ENCODE data around the gene ADAP2. TPM values are rescaled to one million over a fixed set of nuclear protein-coding genes. Genes with fewer than 3 reads are reported as not detected.
"Not testable (repeated sequence)": the region's sequence is repeated elsewhere in the genome, so short reads cannot be mapped to it uniquely, and the experiment has no call there.

The ADAP2 gene, protein sequence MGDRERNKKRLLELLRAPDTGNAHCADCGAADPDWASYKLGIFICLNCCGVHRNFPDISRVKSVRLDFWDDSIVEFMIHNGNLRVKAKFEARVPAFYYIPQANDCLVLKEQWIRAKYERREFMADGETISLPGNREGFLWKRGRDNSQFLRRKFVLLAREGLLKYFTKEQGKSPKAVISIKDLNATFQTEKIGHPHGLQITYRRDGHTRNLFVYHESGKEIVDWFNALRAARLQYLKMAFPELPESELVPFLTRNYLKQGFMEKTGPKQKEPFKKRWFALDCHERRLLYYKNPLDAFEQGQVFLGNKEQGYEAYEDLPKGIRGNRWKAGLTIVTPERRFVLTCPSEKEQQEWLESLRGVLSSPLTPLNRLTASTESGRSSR
- total RNA-seq, result 7.9 TPM
- 1 to 10 TPM; 3.9 to 6.6 (median 5.8) TPM for polyA plus RNA-seq (ENCODE audit: insufficient read depth in 1 of 8, insufficient read length in 8 of 8, low replicate concordance in 1 of 8)
- long read RNA-seq, donor 1, partial matches to known transcripts, result 0 of 4 reads
- long read RNA-seq, donor 1, other reads (novel, unspliced or antisense), result 0 of 4 reads
- long read RNA-seq, donor 2, result 0 reads
- long read RNA-seq, donor 3, partial matches to known transcripts, result 0 of 3 reads
- long read RNA-seq, donor 3, other reads (novel, unspliced or antisense), result 0 of 3 reads
- long read RNA-seq, donor 4, partial matches to known transcripts, result 0 of 5 reads
- long read RNA-seq, donor 4, other reads (novel, unspliced or antisense), result 0 of 5 reads
- long read RNA-seq, donor 5, partial matches to known transcripts, result 0 of 1 reads
- long read RNA-seq, donor 5, other reads (novel, unspliced or antisense), result 0 of 1 reads
- long read RNA-seq, donor 6, partial matches to known transcripts, result 0 of 2 reads
- long read RNA-seq, donor 6, other reads (novel, unspliced or antisense), result 0 of 2 reads
- long read RNA-seq, donor 7, partial matches to known transcripts, result 0 of 1 reads
- long read RNA-seq, donor 7, other reads (novel, unspliced or antisense), result 0 of 1 reads
- long read RNA-seq, donor 8, partial matches to known transcripts, result 0 of 1 reads
- long read RNA-seq, donor 8, other reads (novel, unspliced or antisense), result 0 of 1 reads
- long read RNA-seq, donor 9, partial matches to known transcripts, result 145 of 145 reads
- long read RNA-seq, donor 9, other reads (novel, unspliced or antisense), result 0 of 145 reads
- long read RNA-seq, donor 10, result 0 reads
- long read RNA-seq, donor 11, partial matches to known transcripts, result 0 of 3 reads
- long read RNA-seq, donor 11, other reads (novel, unspliced or antisense), result 0 of 3 reads

DNA sequence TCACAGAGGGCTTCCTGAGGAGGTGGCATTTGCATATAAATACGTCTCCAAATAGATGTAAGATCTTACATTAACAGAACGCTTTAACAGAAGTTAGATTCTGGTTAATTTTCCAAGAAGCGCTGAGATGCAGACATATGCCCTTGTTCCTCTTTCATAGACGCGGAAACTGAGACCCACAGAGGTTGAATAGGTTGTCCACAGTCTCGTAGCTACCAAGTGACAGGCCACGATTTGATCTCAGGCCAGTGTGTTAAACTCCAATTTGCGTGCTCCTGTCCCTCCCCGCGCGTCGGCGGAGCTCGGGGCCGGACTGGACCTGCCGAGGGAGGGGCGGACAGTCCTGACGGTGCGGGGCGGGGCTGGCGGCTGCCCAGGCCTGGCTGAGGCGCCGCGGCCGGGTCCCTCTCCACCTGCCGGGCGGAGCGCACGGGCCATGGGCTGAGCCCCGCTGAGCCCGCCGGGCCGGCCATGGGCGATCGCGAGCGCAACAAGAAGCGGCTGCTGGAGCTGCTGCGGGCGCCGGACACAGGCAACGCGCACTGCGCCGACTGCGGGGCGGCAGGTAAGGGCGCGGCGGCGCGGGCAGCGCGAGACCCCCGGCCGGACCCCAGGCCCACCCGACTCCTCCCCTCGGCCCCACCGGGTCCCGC is at the start of gene ADAP2:
TSS of gene ADAP2 (plus strand) at position 402 of the 653 bp plus-strand sequence. CDS start at position 472, 70 bp downstream.
- H3K4me1 ChIP-seq (ENCODE audit: control insufficient read depth, insufficient read depth, low read length), result peaks cover 11% of the 10 kb centered on the region
- 1% methylated on average over 59 of the region's 60 CpGs for WGBS (ENCODE audit: insufficient coverage)
- H3K27ac ChIP-seq (ENCODE audit: low read length), result peak within 1 kb of the TSS; percentile 55
- peak within 1 kb of the TSS; percentile 39 for H3K4me3 ChIP-seq (ENCODE audit: low read length)
- H3K36me3 ChIP-seq (ENCODE audit: control insufficient read depth, insufficient read depth, low read length), result no peaks in the 10 kb centered on the region
- DNase-seq, result peak; percentile 64
- H3K27me3 ChIP-seq (ENCODE audit: control insufficient read depth, insufficient read depth, low read length), result peaks cover 57% of the 10 kb centered on the region
- no peaks in the 10 kb centered on the region for H3K9me3 ChIP-seq (replicated peaks; ENCODE audit: control insufficient read depth, low read depth, low read length)

DNA sequence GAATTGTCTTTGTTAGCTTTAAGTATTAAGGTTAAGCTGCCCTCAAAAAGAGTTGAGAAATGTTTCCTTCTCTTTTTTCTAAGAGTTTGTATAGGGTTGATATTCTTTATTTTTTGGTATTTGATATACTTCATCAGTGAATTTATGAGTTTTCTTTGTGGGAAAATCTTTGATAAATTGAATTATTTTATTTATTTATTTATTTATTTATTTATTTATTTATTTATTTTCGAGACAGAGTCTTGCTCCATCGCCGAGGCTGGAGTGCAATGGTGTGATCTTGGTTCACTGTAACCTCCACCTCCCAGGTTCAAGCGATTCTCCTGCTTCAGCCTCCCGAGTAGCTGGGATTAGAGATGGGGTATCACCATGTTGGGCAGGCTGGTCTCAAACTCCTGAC is 35.6 kb upstream of the ADAP2 start:
- Histone ChIP-seq H3K9me3 (replicated peaks; ENCODE audit: control insufficient read depth, low read depth, low read length) (no peaks in the 10 kb centered on the region), H3K36me3 (ENCODE audit: control insufficient read depth, insufficient read depth, low read length) (peaks cover 10% of the 10 kb centered on the region), H3K27me3 (ENCODE audit: control insufficient read depth, insufficient read depth, low read length) (no peaks in the 10 kb centered on the region), H3K4me3 (ENCODE audit: low read length) (no peak overlapping the region), H3K27ac (ENCODE audit: low read length) (no peak overlapping the region), H3K4me1 (ENCODE audit: control insufficient read depth, insufficient read depth, low read length) (no peaks in the 10 kb centered on the region)
- no peak for DNase-seq
- no CpG with 5 or more reads among the region's 5 CpGs for WGBS (ENCODE audit: insufficient coverage)

DNA sequence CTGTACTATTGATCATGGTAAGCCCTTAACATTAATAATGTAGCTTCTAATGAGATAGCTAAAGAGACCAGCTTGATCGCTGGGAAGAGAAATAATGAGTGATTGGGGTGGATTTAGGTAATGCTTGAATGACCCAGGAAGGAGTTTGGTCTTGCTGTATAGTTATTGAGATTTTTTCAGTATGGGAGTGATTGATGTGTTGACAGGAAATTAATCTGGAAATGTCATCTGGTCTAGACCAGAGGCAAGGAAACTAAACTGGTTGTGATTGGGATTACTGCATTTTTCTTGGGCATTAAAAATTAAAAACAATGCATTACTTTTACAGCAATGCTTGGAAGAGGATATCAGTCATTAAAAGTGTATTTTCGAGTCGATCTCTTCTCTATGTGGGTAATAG is 27.5 kb upstream of the ADAP2 start:
- WGBS (ENCODE audit: insufficient coverage), result 100% methylated on average over 1 of the region's 3 CpGs
- H3K27me3 ChIP-seq (ENCODE audit: control insufficient read depth, insufficient read depth, low read length), result no peaks in the 10 kb centered on the region
- no peak for DNase-seq
- no peak overlapping the region for H3K4me3 ChIP-seq (ENCODE audit: low read length)
- no peaks in the 10 kb centered on the region for H3K9me3 ChIP-seq (replicated peaks; ENCODE audit: control insufficient read depth, low read depth, low read length)
- H3K36me3 ChIP-seq (ENCODE audit: control insufficient read depth, insufficient read depth, low read length), result peaks cover 8% of the 10 kb centered on the region
- H3K27ac ChIP-seq (ENCODE audit: low read length), result no peak overlapping the region
- no peaks in the 10 kb centered on the region for H3K4me1 ChIP-seq (ENCODE audit: control insufficient read depth, insufficient read depth, low read length)

DNA sequence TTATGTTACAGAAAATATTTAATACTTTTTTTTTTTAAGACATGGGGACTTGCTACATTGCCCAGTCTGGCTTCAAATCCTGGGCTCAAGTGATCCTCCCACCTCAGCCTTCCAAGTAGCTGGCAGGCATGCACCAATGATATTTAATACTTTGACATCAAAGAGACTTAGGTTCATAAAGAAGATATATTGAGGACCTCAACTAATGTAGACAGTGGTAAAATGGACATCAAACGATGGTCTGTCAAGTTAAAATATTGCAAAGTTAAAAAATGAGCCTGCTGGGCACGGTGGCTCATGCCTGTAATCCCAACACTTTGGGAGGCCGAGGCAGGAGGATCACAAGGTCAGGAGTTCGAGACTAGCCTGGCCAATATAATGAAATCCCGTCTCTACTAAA is 24.4 kb upstream of the ADAP2 start:
- no peaks in the 10 kb centered on the region for H3K9me3 ChIP-seq (replicated peaks; ENCODE audit: control insufficient read depth, low read depth, low read length)
- peaks cover 13% of the 10 kb centered on the region for H3K36me3 ChIP-seq (ENCODE audit: control insufficient read depth, insufficient read depth, low read length)

DNA sequence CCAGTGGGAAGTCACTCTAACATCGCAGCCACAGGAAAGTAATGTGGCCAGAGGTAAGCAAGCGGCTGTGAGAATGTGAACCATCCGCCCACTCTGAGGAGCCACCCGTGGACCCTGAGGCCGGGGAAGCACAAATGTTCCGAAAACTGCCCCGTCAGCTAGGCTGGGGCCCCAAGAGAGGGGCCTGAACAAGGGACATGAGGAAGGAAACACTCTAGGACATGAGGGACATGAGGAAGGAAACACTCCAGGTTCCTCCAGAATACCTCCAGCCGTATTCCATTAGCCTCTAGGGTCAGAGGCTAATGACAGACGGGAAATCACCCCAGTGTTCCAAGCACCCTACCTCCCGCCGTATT is 16.0 kb upstream of the ADAP2 start:
- Histone ChIP-seq H3K27me3 (ENCODE audit: control insufficient read depth, insufficient read depth, low read length) (no peaks in the 10 kb centered on the region), H3K4me1 (ENCODE audit: control insufficient read depth, insufficient read depth, low read length) (peaks cover 6% of the 10 kb centered on the region), H3K9me3 (replicated peaks; ENCODE audit: control insufficient read depth, low read depth, low read length) (no peaks in the 10 kb centered on the region), H3K4me3 (ENCODE audit: low read length) (peak overlapping the region; percentile 94), H3K27ac (ENCODE audit: low read length) (peak overlapping the region; percentile 94), H3K36me3 (ENCODE audit: control insufficient read depth, insufficient read depth, low read length) (peaks cover 7% of the 10 kb centered on the region)
- DNase-seq, result peak; percentile 32
- 0% methylated on average over 9 of the region's 11 CpGs for WGBS (ENCODE audit: insufficient coverage)

More for the DNA sequence above, 24.4 kb upstream of the ADAP2 start:
- Histone ChIP-seq H3K27me3 (ENCODE audit: control insufficient read depth, insufficient read depth, low read length) (no peaks in the 10 kb centered on the region), H3K27ac (ENCODE audit: low read length) (no peak overlapping the region), H3K4me1 (ENCODE audit: control insufficient read depth, insufficient read depth, low read length) (no peaks in the 10 kb centered on the region), H3K4me3 (ENCODE audit: low read length) (no peak overlapping the region)
- no peak for DNase-seq
- 84% methylated on average over 4 of the region's 5 CpGs for WGBS (ENCODE audit: insufficient coverage)

DNA sequence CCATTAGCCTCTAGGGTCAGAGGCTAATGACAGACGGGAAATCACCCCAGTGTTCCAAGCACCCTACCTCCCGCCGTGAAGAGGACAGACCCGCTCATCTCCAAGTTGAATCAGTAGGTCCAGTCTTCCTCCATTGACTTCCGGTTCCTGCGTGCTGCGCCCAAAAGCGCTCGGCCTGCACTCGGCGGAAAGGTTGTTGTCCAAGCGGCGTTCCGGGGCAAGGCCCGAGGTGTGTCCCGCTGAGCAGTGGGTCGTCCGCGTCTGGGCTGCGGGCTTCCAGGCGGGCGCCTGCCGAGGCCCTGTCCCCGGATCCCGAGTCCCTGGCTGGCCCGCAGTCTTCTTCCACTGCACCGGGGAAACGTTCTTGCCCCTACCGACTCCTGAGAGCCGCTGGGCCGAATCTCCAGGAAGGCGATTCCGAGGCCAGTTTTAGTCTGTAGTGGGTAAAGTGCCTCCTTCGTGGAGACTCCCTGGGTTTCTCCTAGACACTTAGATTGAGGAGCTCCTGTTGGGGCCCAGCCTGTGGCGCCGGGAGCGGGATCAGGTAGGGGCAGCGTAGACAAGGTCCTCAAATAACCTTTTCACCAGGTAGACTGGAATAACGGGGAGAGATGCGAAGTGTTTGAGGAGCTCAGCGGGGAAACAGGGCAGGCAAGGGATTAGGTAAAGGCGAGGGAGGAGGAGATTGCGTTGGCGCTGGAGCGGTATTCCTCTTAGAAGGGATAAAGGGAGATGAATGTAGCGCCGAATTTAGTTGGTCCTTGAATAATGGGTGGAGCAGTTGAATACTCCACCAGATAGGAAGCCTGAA is 15.4 kb upstream of the ADAP2 start, which contains the start of gene TEFM:
TSS of gene TEFM (minus strand) at position 138 of the 811 bp plus-strand sequence. CDS start at position 98, 40 bp downstream.
- H3K27me3 ChIP-seq (ENCODE audit: control insufficient read depth, insufficient read depth, low read length), result no peaks in the 10 kb centered on the region
- peaks cover 5% of the 10 kb centered on the region for H3K36me3 ChIP-seq (ENCODE audit: control insufficient read depth, insufficient read depth, low read length)
- H3K4me1 ChIP-seq (ENCODE audit: control insufficient read depth, insufficient read depth, low read length), result peaks cover 6% of the 10 kb centered on the region
- H3K9me3 ChIP-seq (replicated peaks; ENCODE audit: control insufficient read depth, low read depth, low read length), result no peaks in the 10 kb centered on the region
- peak within 1 kb of the TSS; percentile 94 for H3K27ac ChIP-seq (ENCODE audit: low read length)
- DNase-seq, result peak; percentile 96
- H3K4me3 ChIP-seq (ENCODE audit: low read length), result peak within 1 kb of the TSS; percentile 94
- under 1% methylated on average over 38 of the region's 47 CpGs for WGBS (ENCODE audit: insufficient coverage)

DNA sequence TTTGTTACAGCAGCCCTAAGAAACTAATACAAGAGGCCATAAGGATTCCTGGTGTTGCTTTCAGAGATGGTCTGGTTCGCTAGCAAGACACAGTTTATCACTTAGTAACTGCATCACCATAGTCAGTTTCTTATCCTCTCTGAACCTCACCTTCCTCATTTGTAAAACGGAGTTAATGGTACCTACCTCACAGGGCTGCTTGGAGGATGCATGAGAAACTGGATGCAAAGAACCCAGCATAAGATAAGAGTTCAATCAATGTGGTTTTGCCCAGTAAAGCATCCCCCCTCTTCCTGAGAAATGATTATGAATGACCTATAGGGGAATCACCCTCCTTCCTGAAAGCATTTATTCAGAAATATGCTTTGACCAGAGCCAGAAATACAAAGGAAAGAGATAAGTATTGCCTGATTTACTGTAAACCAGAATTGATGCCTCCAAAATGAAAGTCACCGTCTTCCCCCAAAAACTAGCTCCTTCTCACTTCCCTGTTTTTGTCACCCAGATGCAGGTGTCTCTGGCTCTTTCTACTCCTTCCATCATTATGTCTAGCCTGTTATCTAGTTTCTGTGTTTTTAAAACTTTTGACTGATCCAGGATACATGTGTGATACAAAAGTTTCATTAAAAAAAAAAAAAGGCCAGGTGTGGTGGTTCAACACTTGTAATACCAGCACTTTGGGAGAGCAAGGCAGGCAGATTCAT is 12.9 kb upstream of the ADAP2 start:
- WGBS (ENCODE audit: insufficient coverage), result 67% methylated on average over 1 of the region's 3 CpGs

DNA sequence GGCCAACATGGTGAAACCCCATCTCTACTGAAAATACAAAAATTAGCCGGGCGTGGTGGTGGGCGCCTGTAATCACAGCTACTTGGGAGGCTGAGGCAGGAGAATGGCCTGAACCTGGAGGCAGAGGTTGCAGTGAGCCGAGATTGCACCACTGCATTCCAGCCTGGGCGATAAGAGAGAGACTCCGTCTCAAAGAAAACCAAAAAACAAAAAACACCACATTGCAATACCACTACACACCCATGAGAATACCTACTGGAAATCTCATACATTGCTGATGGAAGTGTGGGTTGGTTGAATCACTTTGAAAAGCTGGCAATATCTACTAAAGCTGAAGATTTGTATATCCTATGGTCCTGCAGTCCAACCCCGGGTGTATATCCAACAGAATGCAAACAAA is 11.6 kb upstream of the ADAP2 start:
- not testable (repeated sequence) for H3K4me3 ChIP-seq (ENCODE audit: low read length); H3K36me3 ChIP-seq (ENCODE audit: control insufficient read depth, insufficient read depth, low read length); H3K27me3 ChIP-seq (ENCODE audit: control insufficient read depth, insufficient read depth, low read length); DNase-seq; H3K9me3 ChIP-seq (replicated peaks; ENCODE audit: control insufficient read depth, low read depth, low read length); H3K27ac ChIP-seq (ENCODE audit: low read length); H3K4me1 ChIP-seq (ENCODE audit: control insufficient read depth, insufficient read depth, low read length)
- 100% methylated on average over 3 of the region's 7 CpGs for WGBS (ENCODE audit: insufficient coverage)

More for the DNA sequence above, 12.9 kb upstream of the ADAP2 start:
- no peaks in the 10 kb centered on the region for H3K27me3 ChIP-seq (ENCODE audit: control insufficient read depth, insufficient read depth, low read length)
- peaks cover 6% of the 10 kb centered on the region for H3K4me1 ChIP-seq (ENCODE audit: control insufficient read depth, insufficient read depth, low read length)
- no peak overlapping the region for H3K27ac ChIP-seq (ENCODE audit: low read length)
- DNase-seq, result no peak
- H3K4me3 ChIP-seq (ENCODE audit: low read length), result no peak overlapping the region
- H3K36me3 ChIP-seq (ENCODE audit: control insufficient read depth, insufficient read depth, low read length), result peaks cover under 1% of the 10 kb centered on the region
- no peaks in the 10 kb centered on the region for H3K9me3 ChIP-seq (replicated peaks; ENCODE audit: control insufficient read depth, low read depth, low read length)

Measured in muscle of leg (tissue), 16 donors.